GM18505 (cell line): ENCODE measurements around the gene SH3PXD2A.

Experiments used
- ATAC-seq: cut with Tn5 transposase; IDR thresholded peaks from one replicate; pipeline ENCODE4 v1.9.1; 2021; ENCODE audit not compliant: unreplicated experiment
- POLR2A ChIP-seq: IDR thresholded peaks from 4 replicates; pipeline ENCODE4 v1.6.1; 2011; ENCODE audit warnings: borderline replicate concordance; ENCODE audit not compliant: insufficient read depth, insufficient read length; ENCODE audit errors: extremely low read depth

SH3PXD2A gene

GRCh38 chr10:103885617-103886016 is 30.2 kb upstream of the SH3PXD2A start:
- no peak for TF ChIP-seq POLR2A
- ATAC-seq, result no peak

GRCh38 chr10:103884681-103885139 is 29.3 kb upstream of the SH3PXD2A start:
- no peak for ATAC-seq

GRCh38 chr10:103882285-103883007 is 27.1 kb upstream of the SH3PXD2A start:
- no peak for TF ChIP-seq POLR2A
- no peak for ATAC-seq

More at GRCh38 chr10:103884681-103885139, 29.3 kb upstream of the SH3PXD2A start:
- TF ChIP-seq POLR2A, result no peak

GRCh38 chr10:103881416-103882284 is 26.3 kb upstream of the SH3PXD2A start:
- TF ChIP-seq POLR2A, result no peak
- no peak for ATAC-seq

- ATAC-seq, result no peak
- no peak for TF ChIP-seq POLR2A
Observed at GRCh38 chr10:103879831-103880230, 24.5 kb upstream of the SH3PXD2A start.

- ATAC-seq, result no peak
- no peak for TF ChIP-seq POLR2A
Observed at GRCh38 chr10:103879409-103879808, 24.0 kb upstream of the SH3PXD2A start.

GRCh38 chr10:103877861-103878260 is 22.5 kb upstream of the SH3PXD2A start:
- ATAC-seq, result no peak
- no peak for TF ChIP-seq POLR2A

GRCh38 chr10:103876155-103876554 is 20.8 kb upstream of the SH3PXD2A start:
- no peak for TF ChIP-seq POLR2A
- ATAC-seq, result no peak

GRCh38 chr10:103874730-103875129 is 19.4 kb upstream of the SH3PXD2A start:
- TF ChIP-seq POLR2A, result no peak
- no peak for ATAC-seq

GRCh38 chr10:103872137-103872931 is 17.0 kb upstream of the SH3PXD2A start:
- TF ChIP-seq POLR2A, result no peak
- ATAC-seq, result no peak

- no peak for TF ChIP-seq POLR2A
- no peak for ATAC-seq
Observed at GRCh38 chr10:103871006-103871405, 15.6 kb upstream of the SH3PXD2A start.

GRCh38 chr10:103870516-103870915 is 15.1 kb upstream of the SH3PXD2A start:
- ATAC-seq, result no peak
- no peak for TF ChIP-seq POLR2A

GRCh38 chr10:103869336-103869735 is 14.0 kb upstream of the SH3PXD2A start:
- ATAC-seq, result no peak
- TF ChIP-seq POLR2A, result no peak
